K562 (cell line): ENCODE measurements around the gene FGD6.

Source experiments
- CBX5 ChIP-seq: IDR thresholded peaks from 2 replicates; pipeline ENCODE4 v1.6.1; 2014; ENCODE audit warnings: low read depth, borderline replicate concordance
- POLR2AphosphoS5 ChIP-seq: IDR thresholded peaks from 2 replicates; pipeline ENCODE4 v1.6.1; 2011; ENCODE audit warnings: mild to moderate bottlenecking, low read depth, low read length, moderate library complexity; ENCODE audit not compliant: control insufficient read depth, insufficient read depth
- SIN3A ChIP-seq, 2 experiments: fragments of 150-350 bp in 1 of 2; IDR thresholded peaks; 2 replicates each; pipeline ENCODE4 v1.6.1; 2011 to 2016; ENCODE audit warnings: borderline replicate concordance in 2 of 2, low read depth in 2 of 2, low read length in 2 of 2, mild to moderate bottlenecking in 2 of 2, moderate library complexity in 2 of 2; ENCODE audit not compliant: control insufficient read depth in 1 of 2
- ZNF3 ChIP-seq: fragments of 250-450 bp; sonication (Bioruptor Pico); IDR thresholded peaks from 2 replicates; pipeline ENCODE4 v1.5.0; 2021; ENCODE audit warnings: mild to moderate bottlenecking, moderate library complexity
- ZNF408 ChIP-seq: fragments of 250-450 bp; sonication (Bioruptor Pico); IDR thresholded peaks from 2 replicates; pipeline ENCODE4 v1.4.0; 2020; ENCODE audit warnings: low read depth, mild to moderate bottlenecking, moderate library complexity
- TF ChIP-seq, protein P1 (sequence below), 3 experiments: IDR thresholded peaks in 2 of 3; conservative IDR thresholded peaks in 1 of 3; 2 replicates each; pipeline ENCODE4 v1.5.1; 2011 to 2012; ENCODE audit warnings: low read length in 3 of 3, mild to moderate bottlenecking in 3 of 3, control low read depth in 2 of 3, improper control_type of control experiment in 1 of 3, inconsistent platforms in 1 of 3, low read depth in 1 of 3, mixed read lengths in 1 of 3, moderate library complexity in 1 of 3; ENCODE audit not compliant: insufficient read depth in 2 of 3
- TF ChIP-seq, protein P2 (sequence below): sonication (generic); formaldehyde crosslinking; IDR thresholded peaks from 2 replicates; pipeline ENCODE4 v1.8.1; 2023; ENCODE audit warnings: mild to moderate bottlenecking, missing genetic modification reagents
- TF ChIP-seq, protein P3 (sequence below): fragments of 250-450 bp; sonication (Bioruptor Pico); IDR thresholded peaks from 2 replicates; pipeline ENCODE4 v1.8.0; 2022; ENCODE audit warnings: moderate library complexity, mild to moderate bottlenecking, inconsistent platforms
- TF ChIP-seq, protein P4 (sequence below): sonication (generic); formaldehyde crosslinking; IDR thresholded peaks from 2 replicates; pipeline ENCODE4 v1.8.0; 2023; ENCODE audit warnings: mild to moderate bottlenecking, missing genetic modification reagents
- TF ChIP-seq, protein P5 (sequence below): fragments of 450-650 bp; conservative IDR thresholded peaks from 2 replicates; pipeline ENCODE4 v1.6.1; 2016; ENCODE audit warnings: missing genetic modification characterization, low read depth, mild to moderate bottlenecking, control low read depth, missing compliant biosample characterization

DNA sequence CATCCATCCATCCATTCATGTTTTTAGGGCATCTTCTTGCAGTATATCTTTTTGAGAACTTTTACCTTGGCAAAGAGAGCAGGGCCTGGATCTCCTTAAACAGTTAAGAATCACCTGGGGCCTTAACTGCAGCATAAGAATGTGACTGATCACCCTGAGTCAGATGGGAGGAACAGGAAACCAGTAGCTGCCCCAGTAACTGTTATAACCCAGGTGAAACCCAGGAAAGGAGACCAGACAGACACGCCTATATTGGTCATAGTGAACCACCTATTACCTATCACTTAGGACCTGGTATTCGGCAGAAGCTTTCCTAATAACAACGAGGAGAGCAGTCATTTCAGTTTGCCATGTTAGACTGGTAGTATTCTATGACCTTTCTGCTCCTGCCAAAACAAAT lies 100.5 kb downstream of the FGD6 start:
- TF ChIP-seq POLR2AphosphoS5 (no peak), ZNF408 (CRISPR knock-in tag) (no peak), CBX5 (no peak), ZNF3 (CRISPR knock-in tag) (no peak), SIN3A (IDR thresholded peaks at IDR 0.05; ENCODE audit: borderline replicate concordance in 2 of 2, control insufficient read depth in 1 of 2, low read depth in 2 of 2, low read length in 2 of 2) (no peak)
- TF ChIP-seq, protein P1, sequence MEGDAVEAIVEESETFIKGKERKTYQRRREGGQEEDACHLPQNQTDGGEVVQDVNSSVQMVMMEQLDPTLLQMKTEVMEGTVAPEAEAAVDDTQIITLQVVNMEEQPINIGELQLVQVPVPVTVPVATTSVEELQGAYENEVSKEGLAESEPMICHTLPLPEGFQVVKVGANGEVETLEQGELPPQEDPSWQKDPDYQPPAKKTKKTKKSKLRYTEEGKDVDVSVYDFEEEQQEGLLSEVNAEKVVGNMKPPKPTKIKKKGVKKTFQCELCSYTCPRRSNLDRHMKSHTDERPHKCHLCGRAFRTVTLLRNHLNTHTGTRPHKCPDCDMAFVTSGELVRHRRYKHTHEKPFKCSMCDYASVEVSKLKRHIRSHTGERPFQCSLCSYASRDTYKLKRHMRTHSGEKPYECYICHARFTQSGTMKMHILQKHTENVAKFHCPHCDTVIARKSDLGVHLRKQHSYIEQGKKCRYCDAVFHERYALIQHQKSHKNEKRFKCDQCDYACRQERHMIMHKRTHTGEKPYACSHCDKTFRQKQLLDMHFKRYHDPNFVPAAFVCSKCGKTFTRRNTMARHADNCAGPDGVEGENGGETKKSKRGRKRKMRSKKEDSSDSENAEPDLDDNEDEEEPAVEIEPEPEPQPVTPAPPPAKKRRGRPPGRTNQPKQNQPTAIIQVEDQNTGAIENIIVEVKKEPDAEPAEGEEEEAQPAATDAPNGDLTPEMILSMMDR (IDR thresholded peaks at IDR 0.05 in 2 of 3, conservative IDR thresholded peaks at IDR 0.05 in 1 of 3; ENCODE audit: insufficient read depth in 2 of 3, low read depth in 1 of 3, low read length in 3 of 3) = no peak
- TF ChIP-seq, protein P2, sequence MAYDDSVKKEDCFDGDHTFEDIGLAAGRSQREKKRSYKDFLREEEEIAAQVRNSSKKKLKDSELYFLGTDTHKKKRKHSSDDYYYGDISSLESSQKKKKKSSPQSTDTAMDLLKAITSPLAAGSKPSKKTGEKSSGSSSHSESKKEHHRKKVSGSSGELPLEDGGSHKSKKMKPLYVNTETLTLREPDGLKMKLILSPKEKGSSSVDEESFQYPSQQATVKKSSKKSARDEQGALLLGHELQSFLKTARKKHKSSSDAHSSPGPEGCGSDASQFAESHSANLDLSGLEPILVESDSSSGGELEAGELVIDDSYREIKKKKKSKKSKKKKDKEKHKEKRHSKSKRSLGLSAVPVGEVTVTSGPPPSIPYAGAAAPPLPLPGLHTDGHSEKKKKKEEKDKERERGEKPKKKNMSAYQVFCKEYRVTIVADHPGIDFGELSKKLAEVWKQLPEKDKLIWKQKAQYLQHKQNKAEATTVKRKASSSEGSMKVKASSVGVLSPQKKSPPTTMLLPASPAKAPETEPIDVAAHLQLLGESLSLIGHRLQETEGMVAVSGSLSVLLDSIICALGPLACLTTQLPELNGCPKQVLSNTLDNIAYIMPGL (CRISPR knock-in tag) = no peak
- TF ChIP-seq, protein P3, sequence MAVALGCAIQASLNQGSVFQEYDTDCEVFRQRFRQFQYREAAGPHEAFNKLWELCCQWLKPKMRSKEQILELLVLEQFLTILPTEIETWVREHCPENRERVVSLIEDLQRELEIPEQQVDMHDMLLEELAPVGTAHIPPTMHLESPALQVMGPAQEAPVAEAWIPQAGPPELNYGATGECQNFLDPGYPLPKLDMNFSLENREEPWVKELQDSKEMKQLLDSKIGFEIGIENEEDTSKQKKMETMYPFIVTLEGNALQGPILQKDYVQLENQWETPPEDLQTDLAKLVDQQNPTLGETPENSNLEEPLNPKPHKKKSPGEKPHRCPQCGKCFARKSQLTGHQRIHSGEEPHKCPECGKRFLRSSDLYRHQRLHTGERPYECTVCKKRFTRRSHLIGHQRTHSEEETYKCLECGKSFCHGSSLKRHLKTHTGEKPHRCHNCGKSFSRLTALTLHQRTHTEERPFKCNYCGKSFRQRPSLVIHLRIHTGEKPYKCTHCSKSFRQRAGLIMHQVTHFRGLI (CRISPR knock-in tag) = no peak
- TF ChIP-seq, protein P4, sequence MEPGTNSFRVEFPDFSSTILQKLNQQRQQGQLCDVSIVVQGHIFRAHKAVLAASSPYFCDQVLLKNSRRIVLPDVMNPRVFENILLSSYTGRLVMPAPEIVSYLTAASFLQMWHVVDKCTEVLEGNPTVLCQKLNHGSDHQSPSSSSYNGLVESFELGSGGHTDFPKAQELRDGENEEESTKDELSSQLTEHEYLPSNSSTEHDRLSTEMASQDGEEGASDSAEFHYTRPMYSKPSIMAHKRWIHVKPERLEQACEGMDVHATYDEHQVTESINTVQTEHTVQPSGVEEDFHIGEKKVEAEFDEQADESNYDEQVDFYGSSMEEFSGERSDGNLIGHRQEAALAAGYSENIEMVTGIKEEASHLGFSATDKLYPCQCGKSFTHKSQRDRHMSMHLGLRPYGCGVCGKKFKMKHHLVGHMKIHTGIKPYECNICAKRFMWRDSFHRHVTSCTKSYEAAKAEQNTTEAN = no peak
- TF ChIP-seq, protein P5, sequence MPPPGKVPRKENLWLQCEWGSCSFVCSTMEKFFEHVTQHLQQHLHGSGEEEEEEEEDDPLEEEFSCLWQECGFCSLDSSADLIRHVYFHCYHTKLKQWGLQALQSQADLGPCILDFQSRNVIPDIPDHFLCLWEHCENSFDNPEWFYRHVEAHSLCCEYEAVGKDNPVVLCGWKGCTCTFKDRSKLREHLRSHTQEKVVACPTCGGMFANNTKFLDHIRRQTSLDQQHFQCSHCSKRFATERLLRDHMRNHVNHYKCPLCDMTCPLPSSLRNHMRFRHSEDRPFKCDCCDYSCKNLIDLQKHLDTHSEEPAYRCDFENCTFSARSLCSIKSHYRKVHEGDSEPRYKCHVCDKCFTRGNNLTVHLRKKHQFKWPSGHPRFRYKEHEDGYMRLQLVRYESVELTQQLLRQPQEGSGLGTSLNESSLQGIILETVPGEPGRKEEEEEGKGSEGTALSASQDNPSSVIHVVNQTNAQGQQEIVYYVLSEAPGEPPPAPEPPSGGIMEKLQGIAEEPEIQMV (tag) = no peak
